Chondrocyte (in vitro differentiated cells): ENCODE results near the gene P2RY8. TPM values are rescaled to one million over a fixed set of nuclear protein-coding genes. Genes with fewer than 3 reads are reported as not detected.
A peak's percentile ranks its signal among the peaks of the same experiment; 100 is the strongest.
"Not testable (repeated sequence)": the region's sequence is repeated elsewhere in the genome, so short reads cannot be mapped to it uniquely, and the experiment has no call there.

Source experiments
- DNase-seq: peaks from one replicate; pipeline ENCODE4 v3.0.0; 2021; ENCODE audit warnings: mixed read lengths, low spot score
- H3K27ac Mint-ChIP-seq: one replicate; pipeline ENCODE4 v1.8.0; 2021; ENCODE audit warnings: mild to moderate bottlenecking, moderate library complexity, mixed read lengths; ENCODE audit not compliant: unreplicated experiment
- H3K27me3 Mint-ChIP-seq: 2 replicates; pipeline ENCODE4 v1.8.0; 2021; ENCODE audit warnings: low read depth, mixed read lengths
- H3K36me3 Mint-ChIP-seq: 2 replicates; pipeline ENCODE4 v1.8.0; 2021; ENCODE audit warnings: low read depth, mixed read lengths
- H3K4me1 Mint-ChIP-seq: 2 replicates; pipeline ENCODE4 v1.8.0; 2021; ENCODE audit warnings: low read depth, mild to moderate bottlenecking, mixed read lengths
- H3K4me3 Mint-ChIP-seq: one replicate; pipeline ENCODE4 v1.8.0; 2021; ENCODE audit warnings: mild to moderate bottlenecking, moderate library complexity, mixed read lengths; ENCODE audit not compliant: unreplicated experiment
- H3K9me3 Mint-ChIP-seq: 2 replicates; pipeline ENCODE4 v1.8.0; 2021; ENCODE audit warnings: low read depth, mixed read lengths
- total RNA-seq: library from RNA; stranded (reverse); gene quantifications from 3 replicates; pipeline ENCODE4 v1.2.1, GENCODE V29; 2021
- TF ChIP-seq, protein P1 (sequence below): fragments of 200-600 bp; sonication (generic); IDR thresholded peaks from 2 replicates; pipeline ENCODE4 v1.5.0; 2021; ENCODE audit warnings: antibody characterized with exemption, mild to moderate bottlenecking, moderate library complexity

Gene P2RY8
- total RNA-seq, 1 donor from 2014 or later = not detected

- Mint-ChIP-seq H3K9me3 (peaks cover 3% of the 10 kb centered on the region), H3K4me3 (no peak overlapping the region), H3K4me1 (no peaks in the 10 kb centered on the region), H3K27ac (no peak overlapping the region), H3K27me3 (peaks cover 9% of the 10 kb centered on the region), H3K36me3 (no peaks in the 10 kb centered on the region)
- DNase-seq = no peak
- TF ChIP-seq, protein P1, sequence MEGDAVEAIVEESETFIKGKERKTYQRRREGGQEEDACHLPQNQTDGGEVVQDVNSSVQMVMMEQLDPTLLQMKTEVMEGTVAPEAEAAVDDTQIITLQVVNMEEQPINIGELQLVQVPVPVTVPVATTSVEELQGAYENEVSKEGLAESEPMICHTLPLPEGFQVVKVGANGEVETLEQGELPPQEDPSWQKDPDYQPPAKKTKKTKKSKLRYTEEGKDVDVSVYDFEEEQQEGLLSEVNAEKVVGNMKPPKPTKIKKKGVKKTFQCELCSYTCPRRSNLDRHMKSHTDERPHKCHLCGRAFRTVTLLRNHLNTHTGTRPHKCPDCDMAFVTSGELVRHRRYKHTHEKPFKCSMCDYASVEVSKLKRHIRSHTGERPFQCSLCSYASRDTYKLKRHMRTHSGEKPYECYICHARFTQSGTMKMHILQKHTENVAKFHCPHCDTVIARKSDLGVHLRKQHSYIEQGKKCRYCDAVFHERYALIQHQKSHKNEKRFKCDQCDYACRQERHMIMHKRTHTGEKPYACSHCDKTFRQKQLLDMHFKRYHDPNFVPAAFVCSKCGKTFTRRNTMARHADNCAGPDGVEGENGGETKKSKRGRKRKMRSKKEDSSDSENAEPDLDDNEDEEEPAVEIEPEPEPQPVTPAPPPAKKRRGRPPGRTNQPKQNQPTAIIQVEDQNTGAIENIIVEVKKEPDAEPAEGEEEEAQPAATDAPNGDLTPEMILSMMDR = no peak
Observed at GRCh38 chrX:1551959-1552546, 15.1 kb upstream of the P2RY8 start.

DNA sequence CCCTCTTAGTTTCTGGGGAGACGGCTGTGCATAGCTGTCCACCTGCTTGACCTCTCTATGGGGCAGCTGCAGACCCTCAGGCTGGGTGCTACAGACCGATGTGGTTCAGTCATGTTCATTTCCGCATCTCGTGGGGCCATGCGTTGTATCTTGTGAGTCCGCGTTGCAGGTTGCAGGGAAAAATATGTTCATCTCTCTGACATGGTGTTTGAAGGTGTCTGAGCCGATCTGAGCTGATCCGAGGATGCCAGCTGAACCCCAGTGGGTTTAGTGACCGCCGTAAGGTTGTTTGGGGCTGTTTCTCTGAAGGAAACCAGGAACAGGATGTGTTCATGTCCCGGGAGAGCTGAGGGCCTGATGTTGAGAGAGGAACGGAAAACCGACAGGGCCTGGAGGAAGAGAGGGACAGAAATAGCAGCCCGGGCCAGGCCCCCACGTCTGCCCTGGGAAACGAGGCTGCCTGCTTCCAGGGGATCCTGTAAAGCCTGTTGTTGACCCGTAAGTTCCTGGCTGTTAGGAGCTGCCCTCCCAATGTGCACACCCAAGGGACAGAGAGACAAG is 9.8 kb upstream of the P2RY8 start:
- Mint-ChIP-seq H3K27me3 (peaks cover 4% of the 10 kb centered on the region), H3K36me3 (no peaks in the 10 kb centered on the region), H3K9me3 (peaks cover 4% of the 10 kb centered on the region), H3K4me1 (no peaks in the 10 kb centered on the region), H3K27ac (no peak overlapping the region), H3K4me3 (no peak overlapping the region)
- TF ChIP-seq, protein P1 = no peak
- no peak for DNase-seq

- H3K9me3 Mint-ChIP-seq = peaks cover 4% of the 10 kb centered on the region
- TF ChIP-seq, protein P1 = no peak
- no peak overlapping the region for H3K27ac Mint-ChIP-seq
- H3K27me3 Mint-ChIP-seq = no peaks in the 10 kb centered on the region
- no peak for DNase-seq
- H3K4me1 Mint-ChIP-seq = no peaks in the 10 kb centered on the region
- no peak overlapping the region for H3K4me3 Mint-ChIP-seq
- H3K36me3 Mint-ChIP-seq = no peaks in the 10 kb centered on the region
Observed at GRCh38 chrX:1545776-1546408, 8.9 kb upstream of the P2RY8 start.

GRCh38 chrX:1542994-1543725 is 6.2 kb upstream of the P2RY8 start:
- Mint-ChIP-seq H3K27ac (no peak overlapping the region), H3K27me3 (no peaks in the 10 kb centered on the region), H3K4me3 (no peak overlapping the region), H3K9me3 (peaks cover 4% of the 10 kb centered on the region), H3K36me3 (no peaks in the 10 kb centered on the region), H3K4me1 (no peaks in the 10 kb centered on the region)
- no peak for DNase-seq
- TF ChIP-seq, protein P1 = no peak

GRCh38 chrX:1539146-1539545 is 2.2 kb upstream of the P2RY8 start:
- not testable (repeated sequence) for H3K36me3 Mint-ChIP-seq, H3K4me1 Mint-ChIP-seq, H3K27me3 Mint-ChIP-seq, H3K27ac Mint-ChIP-seq, H3K9me3 Mint-ChIP-seq, H3K4me3 Mint-ChIP-seq
- peak; percentile 21 for DNase-seq

DNA sequence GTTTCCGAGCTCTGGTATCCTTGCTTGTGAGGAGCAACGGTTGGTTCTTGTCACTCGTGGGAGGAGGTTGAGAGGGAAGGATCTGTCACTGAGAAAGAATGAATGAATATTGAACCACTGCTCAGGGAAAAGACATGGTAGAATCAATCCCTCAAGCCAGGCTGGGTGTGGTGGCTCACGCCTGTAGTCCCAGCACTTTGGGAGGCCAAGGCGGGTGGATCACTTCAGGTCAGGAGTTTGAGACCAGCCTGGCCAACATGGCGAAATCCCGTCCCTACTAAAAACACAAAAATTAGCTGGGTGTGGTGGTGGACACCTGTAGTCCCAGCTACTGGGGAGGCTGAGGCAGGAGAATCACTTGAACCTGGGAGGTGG is 718 bp upstream of the P2RY8 start:
- H3K36me3 Mint-ChIP-seq, H3K4me1 Mint-ChIP-seq, H3K27me3 Mint-ChIP-seq, H3K9me3 Mint-ChIP-seq, H3K4me3 Mint-ChIP-seq, H3K27ac Mint-ChIP-seq: not testable (repeated sequence)
- peak; percentile 21 for DNase-seq
